ENCODE results near the gene TBCD.
A peak's percentile ranks its signal among the peaks of the same experiment; 100 is the strongest.
"Not testable (repeated sequence)": the region's sequence is repeated elsewhere in the genome, so short reads cannot be mapped to it uniquely, and the experiment has no call there.

The TBCD gene

GRCh38 chr17:82974136-82974952 lies 222.5 kb downstream of the TBCD start:
- DNase-seq (ENCODE audit: low read depth): no peak

GRCh38 chr17:82976982-82977488 lies 225.2 kb downstream of the TBCD start:
- DNase-seq (ENCODE audit: low read depth): no peak

GRCh38 chr17:82977606-82978005 lies 225.7 kb downstream of the TBCD start:
- DNase-seq (ENCODE audit: low read depth): no peak

GRCh38 chr17:82978765-82979349 lies 227.0 kb downstream of the TBCD start:
- no peak for DNase-seq (ENCODE audit: low read depth)

- no peak for DNase-seq (ENCODE audit: low read depth)
These were observed 227.9 kb downstream of the TBCD start for GRCh38 chr17:82979718-82980117.

- DNase-seq (ENCODE audit: low read depth): no peak
These were observed 228.8 kb downstream of the TBCD start for GRCh38 chr17:82980632-82981031.

GRCh38 chr17:82981141-82981730 lies 229.4 kb downstream of the TBCD start:
- no peak for DNase-seq (ENCODE audit: low read depth)

- no peak for DNase-seq (ENCODE audit: low read depth)
These were observed 231.8 kb downstream of the TBCD start for GRCh38 chr17:82983510-82984248.

GRCh38 chr17:82984249-82984617 lies 232.4 kb downstream of the TBCD start:
- not testable (repeated sequence) for DNase-seq (ENCODE audit: low read depth)

- DNase-seq (ENCODE audit: low read depth): no peak
These were observed 233.0 kb downstream of the TBCD start for GRCh38 chr17:82984751-82985427.

- DNase-seq (ENCODE audit: low read depth): no peak
These were observed 233.6 kb downstream of the TBCD start for GRCh38 chr17:82985428-82985805.

- peak; percentile 26 for DNase-seq (ENCODE audit: low read depth)
These were observed 234.1 kb downstream of the TBCD start for GRCh38 chr17:82985973-82986372.

GRCh38 chr17:82989051-82989450 lies 237.2 kb downstream of the TBCD start:
- DNase-seq (ENCODE audit: low read depth): not testable (repeated sequence)

GRCh38 chr17:82989881-82990280 lies 238.0 kb downstream of the TBCD start:
- no peak for DNase-seq (ENCODE audit: low read depth)

GRCh38 chr17:82993005-82993404 lies 241.1 kb downstream of the TBCD start:
- no peak for DNase-seq (ENCODE audit: low read depth)

Measured in stimulated activated CD8-positive, alpha-beta memory T cell treated with anti-CD3 and anti-CD28 coated beads, Interleukin-15, amount 100 ng/mL, for 1 hour (primary cell).